Hematopoietic multipotent progenitor cell treated with erythropoietin and hydrocortisone succinate and interleukin-3 and kit ligand, for 17 days (in vitro differentiated cells): Measurements from ENCODE around the gene SOX21.
"Not testable (repeated sequence)": the region's sequence is repeated elsewhere in the genome, so short reads cannot be mapped to it uniquely, and the experiment has no call there.

Source experiments
- DNase-seq: peaks from one replicate; pipeline ENCODE4 v3.0.0-alpha.2; 2015; ENCODE audit warnings: low spot score

The SOX21 gene

GRCh38 chr13:94712287-94712811 is at the start of gene SOX21:
Gene SOX21, minus strand, starts transcription at chr13:94712545. Its CDS starts 496 bp downstream, at chr13:94712049.
- DNase-seq, result no peak

- no peak for DNase-seq
These were observed 49.1 kb upstream of the SOX21 start for GRCh38 chr13:94761407-94761806.

GRCh38 chr13:94759120-94759728 is 46.9 kb upstream of the SOX21 start:
- DNase-seq, result no peak

- DNase-seq, result no peak
These were observed 46.2 kb upstream of the SOX21 start for GRCh38 chr13:94758436-94758960.

- DNase-seq, result no peak
These were observed 41.0 kb upstream of the SOX21 start for GRCh38 chr13:94753327-94753726.

GRCh38 chr13:94749162-94749561 is 36.8 kb upstream of the SOX21 start:
- DNase-seq, result no peak

GRCh38 chr13:94739235-94739634 is 26.9 kb upstream of the SOX21 start:
- no peak for DNase-seq

- DNase-seq, result no peak
These were observed 18.7 kb upstream of the SOX21 start for GRCh38 chr13:94731028-94731427.

- not testable (repeated sequence) for DNase-seq
These were observed 17.6 kb upstream of the SOX21 start for GRCh38 chr13:94729941-94730340.

GRCh38 chr13:94726425-94726824 is 14.1 kb upstream of the SOX21 start:
- DNase-seq, result no peak

GRCh38 chr13:94722609-94723345 is 10.4 kb upstream of the SOX21 start:
- no peak for DNase-seq

GRCh38 chr13:94718697-94719096 is 6.4 kb upstream of the SOX21 start:
- not testable (repeated sequence) for DNase-seq

GRCh38 chr13:94717916-94718315 is 5.6 kb upstream of the SOX21 start:
- DNase-seq, result no peak

- DNase-seq, result no peak
These were observed 3.7 kb upstream of the SOX21 start for GRCh38 chr13:94716016-94716415.

- no peak for DNase-seq
These were observed 1.3 kb upstream of the SOX21 start for GRCh38 chr13:94713561-94714182.

- no peak for DNase-seq
These were observed 641 bp upstream of the SOX21 start for GRCh38 chr13:94712812-94713560.

GRCh38 chr13:94711561-94712286 is 621 bp downstream of the SOX21 start:
- no peak for DNase-seq

- peak; percentile 27 for DNase-seq
These were observed 1.3 kb downstream of the SOX21 start for GRCh38 chr13:94710881-94711560.

- DNase-seq, result no peak
These were observed 2.1 kb downstream of the SOX21 start for GRCh38 chr13:94710065-94710781.
